HCT116 (cell line): ENCODE data around the gene MISFA. TPM values are rescaled to one million over a fixed set of nuclear protein-coding genes. Genes with fewer than 3 reads are reported as not detected.

Experiments used
- ATAC-seq: fragments of 200-7000 bp; cut with Tn5 transposase; 2 replicates; pipeline ENCODE4 v1.9.1; 2020; ENCODE audit warnings: mild to moderate bottlenecking, moderate library complexity
- BruUV-seq: library from RNA; stranded (reverse); fragments of 400-500 nt; replicated peaks from 2 replicates; lab custom pipeline; 2021; lab: Mats Ljungman, UMichigan
- CTCF ChIA-PET: fragments of 300-600 bp; sonication (Branson Sonifier 250); formaldehyde crosslinking; loops from one replicate; lab custom pipeline; 2021; ENCODE audit warnings: antibody characterized with exemption; lab: Charles Lee
- POLR2A ChIA-PET: fragments of 300-600, 350-600 bp; sonication (Branson Sonifier 250); formaldehyde crosslinking; loops from one replicate; lab custom pipeline; 2021; ENCODE audit warnings: antibody characterized with exemption; lab: Charles Lee
- RAD21 ChIA-PET, 2 experiments: fragments of 300-600 bp; sonication (Branson Sonifier 250); formaldehyde crosslinking; loops; one replicate each; lab custom pipeline; 2023; ENCODE audit warnings: low total read pairs in 2 of 2; ENCODE audit not compliant: uncharacterized antibody in 2 of 2, unreplicated experiment in 2 of 2, low non-redundant PET in 1 of 2; lab: Charles Lee
- DNase-seq: peaks from one replicate; pipeline ENCODE4 v3.0.0-alpha.2; 2010; ENCODE audit warnings: low read depth, low spot score
- H2AFZ ChIP-seq: fragments of 200-600 bp; shearing (Covaris generic), sonication (generic); 2 replicates; pipeline ENCODE4 v1.6.1; 2017; ENCODE audit warnings: low read depth, mixed run types, mixed read lengths, antibody characterized with exemption, low read length; ENCODE audit not compliant: poor library complexity, severe bottlenecking
- H3K27ac ChIP-seq: 2 replicates; pipeline ENCODE4 v1.5.1; 2012; ENCODE audit warnings: low read depth, low read length
- H3K27me3 ChIP-seq: fragments of 200-600 bp; sonication (generic); 2 replicates; pipeline ENCODE4 v1.6.1; 2016; ENCODE audit warnings: mixed run types, low read length, mixed read lengths; ENCODE audit not compliant: insufficient read depth
- H3K36me3 ChIP-seq, 2 experiments: fragments of 200-500 bp in 1 of 2; fragments of 200-600 bp in 1 of 2; sonication (Bioruptor generic) in 1 of 2; sonication (generic) in 1 of 2; 2 replicates each; pipeline versions ENCODE4 v1.5.1 to v1.6.1; 2014 to 2016; ENCODE audit warnings: low read length in 2 of 2, inconsistent platforms in 1 of 2, mixed read lengths in 1 of 2, mixed run types in 1 of 2; ENCODE audit not compliant: insufficient read depth in 2 of 2, control insufficient read depth in 1 of 2
- H3K4me1 ChIP-seq, 2 experiments: fragments of 200-600 bp in 1 of 2; sonication (generic) in 1 of 2; 2 replicates each; pipeline versions ENCODE4 v1.5.1 to v1.6.1; 2012 to 2017; ENCODE audit warnings: low read length in 2 of 2, inconsistent platforms in 1 of 2, mild to moderate bottlenecking in 1 of 2, mixed read lengths in 1 of 2, mixed run types in 1 of 2, moderate library complexity in 1 of 2; ENCODE audit not compliant: insufficient read depth in 2 of 2, control insufficient read depth in 1 of 2
- H3K4me2 ChIP-seq: fragments of 200-600 bp; sonication (generic); 2 replicates; pipeline ENCODE4 v1.6.1; 2017; ENCODE audit warnings: mixed run types, low read length, mixed read lengths
- H3K4me3 ChIP-seq, 2 experiments: fragments of 200-600 bp in 1 of 2; sonication (generic) in 1 of 2; replicated peaks in 1 of 2; 2 replicates each; pipeline ENCODE4 v1.5.1; 2011 to 2016; ENCODE audit warnings: low read length in 2 of 2, control low read depth in 1 of 2, low read depth in 1 of 2, mild to moderate bottlenecking in 1 of 2, mixed read lengths in 1 of 2, mixed run types in 1 of 2
- H3K79me2 ChIP-seq: fragments of 200-600 bp; sonication (generic); 2 replicates; pipeline ENCODE4 v1.6.1; 2017; ENCODE audit warnings: mild to moderate bottlenecking, mixed run types, low read length, moderate library complexity, mixed read lengths; ENCODE audit not compliant: insufficient read depth
- H3K9ac ChIP-seq: fragments of 200-600 bp; sonication (generic); 2 replicates; pipeline ENCODE4 v1.6.1; 2016; ENCODE audit warnings: low read length, mixed read lengths
- H3K9me2 ChIP-seq: fragments of 200-600 bp; sonication (generic), shearing (Covaris generic); 2 replicates; pipeline ENCODE4 v1.6.1; 2017; ENCODE audit warnings: mixed run types, mild to moderate bottlenecking, moderate library complexity; ENCODE audit not compliant: insufficient read depth
- H3K9me3 ChIP-seq, 2 experiments: fragments of 200-500 bp in 1 of 2; fragments of 200-600 bp in 1 of 2; sonication (Bioruptor generic) in 1 of 2; sonication (generic) in 1 of 2; 2 replicates each; pipeline ENCODE4 v1.6.1; 2014 to 2017; ENCODE audit warnings: low read length in 2 of 2, mixed read lengths in 2 of 2, inconsistent platforms in 1 of 2, low read depth in 1 of 2, mild to moderate bottlenecking in 1 of 2, mixed run types in 1 of 2, moderate library complexity in 1 of 2; ENCODE audit not compliant: control insufficient read depth in 1 of 2, insufficient read depth in 1 of 2
- H4K20me1 ChIP-seq: fragments of 200-600 bp; sonication (generic), shearing (Covaris generic); 2 replicates; pipeline ENCODE4 v1.6.1; 2017; ENCODE audit warnings: mixed run types, mild to moderate bottlenecking, moderate library complexity; ENCODE audit not compliant: insufficient read depth
- ATF3 ChIP-seq: IDR thresholded peaks from 2 replicates; pipeline ENCODE4 v1.6.1; 2012
- CBX3 ChIP-seq: IDR thresholded peaks from 2 replicates; pipeline ENCODE4 v1.6.1; 2012; ENCODE audit warnings: low read depth
- CEBPB ChIP-seq: IDR thresholded peaks from 2 replicates; pipeline ENCODE4 v1.6.1; 2012; ENCODE audit warnings: low read depth
- CTCF ChIP-seq, 3 experiments: fragments of 200-600 bp in 1 of 3; sonication (generic) in 1 of 3; IDR thresholded peaks in 2 of 3; conservative IDR thresholded peaks in 1 of 3; 2 replicates each; pipeline ENCODE4 v1.5.1; 2012 to 2017; ENCODE audit warnings: low read depth in 2 of 3, low read length in 2 of 3, antibody characterized with exemption in 1 of 3, borderline replicate concordance in 1 of 3, control low read depth in 1 of 3, mild to moderate bottlenecking in 1 of 3, mixed read lengths in 1 of 3, mixed run types in 1 of 3, moderate library complexity in 1 of 3; ENCODE audit not compliant: insufficient read depth in 1 of 3
- ELF1 ChIP-seq: IDR thresholded peaks from 2 replicates; pipeline ENCODE4 v1.6.1; 2012; ENCODE audit warnings: low read depth, borderline replicate concordance
- EZH2 ChIP-seq: fragments of 200-600 bp; sonication (generic); IDR thresholded peaks from 2 replicates; pipeline ENCODE4 v1.6.1; 2017; ENCODE audit warnings: antibody characterized with exemption, mixed run types
- EZH2phosphoT487 ChIP-seq: fragments of 200-600 bp; IDR thresholded peaks from 2 replicates; pipeline ENCODE4 v1.6.1; 2018; ENCODE audit warnings: antibody characterized with exemption, borderline replicate concordance
- JUND ChIP-seq: IDR thresholded peaks from 2 replicates; pipeline ENCODE4 v1.6.1; 2012
- MAX ChIP-seq: IDR thresholded peaks from 2 replicates; pipeline ENCODE4 v1.6.1; 2012
- POLR2A ChIP-seq: IDR thresholded peaks from 2 replicates; pipeline ENCODE4 v1.7.0; 2011; ENCODE audit warnings: borderline replicate concordance; ENCODE audit not compliant: insufficient read depth, insufficient read length; ENCODE audit errors: extremely low read depth
- POLR2AphosphoS5 ChIP-seq: IDR thresholded peaks from 2 replicates; pipeline ENCODE4 v1.6.1; 2011; ENCODE audit warnings: mild to moderate bottlenecking, low read depth, low read length, moderate library complexity
- RAD21 ChIP-seq: IDR thresholded peaks from 2 replicates; pipeline ENCODE4 v1.6.1; 2012; ENCODE audit warnings: low read depth, mild to moderate bottlenecking
- SIN3A ChIP-seq: IDR thresholded peaks from 2 replicates; pipeline ENCODE4 v1.6.1; 2012; ENCODE audit warnings: low read depth
- SP1 ChIP-seq: IDR thresholded peaks from 2 replicates; pipeline ENCODE4 v1.6.1; 2012; ENCODE audit warnings: low read depth
- SRF ChIP-seq: IDR thresholded peaks from 2 replicates; pipeline ENCODE4 v1.6.1; 2012; ENCODE audit warnings: low read depth
- TCF7L2 ChIP-seq: IDR thresholded peaks from 2 replicates; pipeline ENCODE4 v1.7.0; 2011; ENCODE audit warnings: borderline replicate concordance, inconsistent platforms; ENCODE audit not compliant: insufficient read depth, insufficient read length; ENCODE audit errors: extremely low read depth
- YY1 ChIP-seq: IDR thresholded peaks from 2 replicates; pipeline ENCODE4 v1.6.1; 2011; ENCODE audit warnings: low read length, low read depth, moderate library complexity, mild to moderate bottlenecking; ENCODE audit not compliant: insufficient replicate concordance; ENCODE audit errors: extremely low read depth
- ZBTB33 ChIP-seq: IDR thresholded peaks from 2 replicates; pipeline ENCODE4 v1.6.1; 2011; ENCODE audit warnings: mild to moderate bottlenecking, low read length, moderate library complexity; ENCODE audit not compliant: insufficient replicate concordance; ENCODE audit errors: extremely low read depth
- ZNF274 ChIP-seq: fragments of 200-500 bp; sonication (Bioruptor generic); IDR thresholded peaks from 2 replicates; pipeline ENCODE4 v1.6.1; 2014; ENCODE audit warnings: mild to moderate bottlenecking, low read depth, low read length, inconsistent platforms
- intact Hi-C: fragments of 100-400 bp; cut with micrococcal nuclease; formaldehyde crosslinking; loops from 2 replicates; pipeline ENCODE4 v1.10.0; 2022
- total RNA-seq: library from RNA; stranded (reverse); gene quantifications from one replicate; pipeline ENCODE4 v1.2.1, GENCODE V29; 2021; ENCODE audit not compliant: unreplicated experiment

MISFA gene
- total RNA-seq, 1 experiment from 2014 or later = 3.2 TPM

GRCh38 chr11:18634140-18635032 is 34.8 kb downstream of the MISFA start, which contains the start of gene SPTY2D1:
Gene SPTY2D1 (minus strand): TSS chr11:18634342. CDS start chr11:18634257, 85 bp downstream.
- ATAC-seq (peak; percentile 98), DNase-seq (peak; percentile 99)
- RAD21 ChIA-PET = interaction anchor here in 1 of 2 experiments (0.5 kb wide), 1 partner anchor 519 kb away, joined by 5 read pairs; no protein-coding TSS in a partner anchor
- TSS peak; percentile 96 for BruUV-seq
- H3K27me3 ChIP-seq = no peaks in the 10 kb centered on the region
- peaks cover 46% of the 10 kb centered on the region for H3K79me2 ChIP-seq
- H3K9me3 ChIP-seq = no peaks in the 10 kb centered on the region
- H3K27ac ChIP-seq = peak within 1 kb of the TSS; percentile 63
- H3K4me3 ChIP-seq = peak within 1 kb of the TSS; percentile 92 to 97
- peak within 1 kb of the TSS; percentile 86 for H3K4me2 ChIP-seq
- H2AFZ ChIP-seq = peak within 1 kb of the TSS; percentile 60
- H4K20me1 ChIP-seq = no peaks in the 10 kb centered on the region
- intact Hi-C loops = loop anchor here (2.0 kb wide), 2 partner anchors 34 to 108 kb away; partner anchors contain the start of gene TSG101
- peaks cover 6 to 16% of the 10 kb centered on the region in 2 experiments for H3K4me1 ChIP-seq
- no peaks in the 10 kb centered on the region for H3K9me2 ChIP-seq
- POLR2A ChIA-PET = interaction anchor here (0.8 to 1.5 kb wide), 4 partner anchors 8 to 240 kb away, joined by 3 to 7 read pairs (median 4); partner anchors contain the start of genes LDHA and TSG101
- H3K36me3 ChIP-seq = no peaks in the 10 kb centered on the region
- H3K9ac ChIP-seq = peak within 1 kb of the TSS; percentile 89
- CTCF ChIA-PET = interaction anchor here (1.1 to 1.4 kb wide), 2 partner anchors 87 to 94 kb away, joined by 3 read pairs; no protein-coding TSS in a partner anchor
- TF ChIP-seq CBX3 (no peak), ATF3 (no peak), SP1 (peak; percentile 88), EZH2phosphoT487 (no peak), SIN3A (peak; percentile 65), TCF7L2 (peak; percentile 73), MAX (peak; percentile 90), JUND (no peak), CEBPB (no peak), ELF1 (peak; percentile 68), ZNF274 (no peak), POLR2AphosphoS5 (peak; percentile 99), RAD21 (no peak), YY1 (peak; percentile 9), CTCF (IDR thresholded peaks at IDR 0.05 in 2 of 3, conservative IDR thresholded peaks at IDR 0.05 in 1 of 3; ENCODE audit: borderline replicate concordance in 1 of 3, insufficient read depth in 1 of 3, low read depth in 2 of 3, low read length in 2 of 3) (no peak), EZH2 (no peak), POLR2A (peak; percentile 91), ZBTB33 (peak; percentile 89), SRF (peak; percentile 91)
